Left ventricle myocardium superior (tissue), 1 donor: ENCODE data around the gene MYO18A. TPM values are rescaled to one million over a fixed set of nuclear protein-coding genes. Genes with fewer than 3 reads are reported as not detected.

Experiments used
- ATAC-seq: fragments of 200-7000 bp; cut with Tn5 transposase; one replicate; pipeline ENCODE4 v1.9.1; 2020; ENCODE audit warnings: mild to moderate bottlenecking, moderate library complexity
- DNase-seq: peaks from one replicate; pipeline ENCODE4 v3.0.0-alpha.2; 2020
- intact Hi-C: fragments of 100-400 bp; cut with micrococcal nuclease; formaldehyde crosslinking; loops from one replicate; pipeline ENCODE4 v1.11.0; 2022
- total RNA-seq: library from RNA; stranded (reverse); fragmentation: NEBNext Ultra II Directional; extraction: Animal tissue kit (Norgen Biotek cat#: 25700); gene quantifications from one replicate; pipeline ENCODE4 v1.2.1, GENCODE V29; 2021
- donor health status: DM: no; HTN: yes; CAD: no; lungs with severe emphysema.

Gene MYO18A
- total RNA-seq, 1 donor from 2014 or later: 346 TPM

DNA sequence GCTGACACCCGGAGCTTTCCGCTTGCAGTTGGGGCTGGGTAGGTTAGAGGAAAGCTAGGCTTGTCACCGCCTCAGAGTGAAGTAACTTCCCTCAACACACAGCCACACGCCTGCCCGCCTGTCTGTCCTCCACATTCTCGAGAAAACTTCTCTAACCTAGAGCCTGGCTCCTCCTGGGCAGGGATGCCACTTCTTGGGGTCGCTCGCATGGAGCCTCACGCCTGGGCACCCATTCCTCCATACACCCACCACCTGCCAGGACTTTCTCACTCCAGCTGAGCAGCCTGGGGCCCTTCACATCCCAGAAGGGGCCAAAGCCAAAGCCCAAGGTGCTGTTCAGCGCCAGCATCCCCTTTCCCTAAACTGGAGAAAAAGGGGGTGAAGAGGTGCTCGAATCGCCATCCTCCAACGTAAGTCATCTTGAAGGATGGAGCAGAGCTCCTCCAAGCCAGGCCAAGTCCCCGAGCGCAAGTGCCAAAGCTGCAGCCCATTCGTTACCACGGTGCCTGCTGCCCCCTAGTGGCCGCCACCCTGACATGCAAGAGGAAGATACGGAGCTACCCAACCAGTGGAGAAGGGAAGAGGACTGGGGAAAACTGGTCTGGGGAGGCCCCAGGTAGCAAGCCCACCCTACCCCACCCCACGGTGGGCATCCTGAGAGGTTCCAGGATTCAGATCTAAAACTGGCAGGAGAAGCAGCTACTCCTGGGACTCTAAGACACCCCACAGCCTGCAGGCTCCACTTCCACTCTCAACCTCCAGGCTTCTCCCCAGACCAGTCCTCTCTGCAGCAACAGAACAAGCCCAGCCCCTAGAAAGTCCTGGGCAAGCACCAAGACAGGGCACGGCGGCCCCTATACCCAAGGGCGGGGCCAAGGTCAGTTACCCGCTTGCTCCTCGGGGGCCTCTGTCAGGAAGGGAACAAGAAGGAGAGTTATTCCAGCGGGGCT, 63.1 kb downstream of the MYO18A start:
- intact Hi-C loops: no loop called here
- ATAC-seq: peak; percentile 56
- peak; percentile 90 for DNase-seq

DNA sequence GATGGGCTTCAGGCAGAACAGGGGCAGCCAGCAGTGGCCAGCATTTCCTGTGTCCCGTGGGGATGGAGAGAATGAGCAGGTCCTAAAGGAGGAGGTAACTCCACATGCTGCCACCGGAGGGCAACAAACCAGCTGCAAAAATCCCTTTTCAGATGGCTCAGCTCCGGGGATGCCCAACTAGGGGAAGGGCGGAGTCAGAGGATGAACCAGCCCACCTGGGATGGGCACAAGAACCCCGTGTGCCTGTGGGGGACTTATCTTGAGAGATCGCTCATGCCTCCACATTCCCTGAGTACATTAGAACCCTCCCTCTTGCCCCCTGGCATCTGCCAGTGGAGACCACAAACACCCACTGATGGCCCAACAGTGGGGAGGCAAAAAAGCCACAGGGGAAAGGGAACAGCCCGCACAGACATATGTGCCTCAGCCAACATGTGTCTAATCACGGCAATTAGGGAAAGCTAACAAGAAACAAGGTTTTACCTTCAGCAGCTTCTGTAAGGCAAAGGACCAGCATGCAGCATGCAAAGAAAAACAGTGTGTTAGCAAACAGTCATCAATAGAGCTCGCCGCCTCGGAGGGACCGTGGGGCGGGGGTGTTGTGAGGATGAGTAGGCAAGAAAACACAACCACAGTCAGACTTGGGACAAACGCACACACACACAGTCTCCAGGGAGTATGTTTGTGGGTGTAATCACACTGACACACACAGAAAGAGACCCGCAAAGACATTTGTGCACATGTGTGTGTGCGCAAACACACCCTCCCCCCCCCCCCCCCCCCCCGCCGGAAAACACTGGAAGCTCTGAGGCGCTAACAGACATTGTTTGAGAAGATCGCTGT, 64.0 kb downstream of the MYO18A start:
- ATAC-seq: no peak

GRCh38 chr17:29115435-29115834, 64.8 kb downstream of the MYO18A start:
- DNase-seq (no peak), ATAC-seq (no peak)
- intact Hi-C loops: no loop called here

More for the DNA sequence above, 64.0 kb downstream of the MYO18A start:
- no peak for DNase-seq
- intact Hi-C loops: no loop called here

GRCh38 chr17:29114141-29114540, 66.1 kb downstream of the MYO18A start:
- no peak for DNase-seq
- ATAC-seq: no peak
- intact Hi-C loops: loop anchor here (5.0 kb wide), 1 partner anchor 147 kb away; no protein-coding TSS in a partner anchor

- intact Hi-C loops: loop anchor here (5.0 kb wide), 1 partner anchor 146 kb away; no protein-coding TSS in a partner anchor
- no peak for ATAC-seq
- no peak for DNase-seq
Observed at GRCh38 chr17:29113334-29113733, 66.9 kb downstream of the MYO18A start.

GRCh38 chr17:29112771-29113295, 67.4 kb downstream of the MYO18A start:
- DNase-seq (peak; percentile 70), ATAC-seq (peak; percentile 26)
- intact Hi-C loops: loop anchor here (5.0 kb wide), 1 partner anchor 146 kb away; no protein-coding TSS in a partner anchor

DNA sequence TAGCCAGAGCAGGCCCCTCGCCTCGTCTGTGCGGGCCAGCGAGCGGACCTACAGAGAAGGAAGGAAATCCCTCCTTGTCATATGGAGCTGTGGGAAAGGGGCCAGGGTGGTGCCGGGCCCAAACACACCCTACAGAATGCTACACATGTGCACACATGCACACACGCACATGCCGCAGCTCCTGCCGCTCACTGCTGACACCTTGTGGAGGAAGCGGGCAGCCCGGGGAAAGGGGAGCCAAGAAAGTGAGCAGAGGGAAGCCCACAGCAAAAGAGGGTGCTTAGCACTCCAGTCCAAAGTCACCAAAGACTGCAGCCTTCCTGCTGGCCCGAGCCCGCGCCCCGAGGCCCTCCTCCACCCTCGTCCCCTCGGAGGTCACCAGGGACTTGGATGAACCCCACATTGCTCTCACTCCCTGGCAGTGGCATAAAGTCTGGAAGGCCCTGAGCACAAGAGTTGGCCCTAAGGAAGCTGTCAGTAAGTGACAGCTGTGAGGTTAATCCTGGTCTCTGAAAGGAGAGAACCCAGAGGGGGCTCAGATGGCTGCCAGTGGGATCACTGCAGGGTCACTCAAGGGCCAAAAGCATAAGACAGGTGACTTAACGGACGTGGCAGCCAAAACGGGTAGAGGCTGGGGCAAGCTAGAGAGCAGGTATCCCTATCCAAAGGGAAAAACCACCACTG, 68.2 kb downstream of the MYO18A start:
- intact Hi-C loops: loop anchor here (5.0 kb wide), 1 partner anchor 145 kb away; no protein-coding TSS in a partner anchor
- ATAC-seq (peak; percentile 59), DNase-seq (peak; percentile 80)

- ATAC-seq: no peak
- intact Hi-C loops: loop anchor here (5.0 kb wide), 1 partner anchor 143 kb away; no protein-coding TSS in a partner anchor
- no peak for DNase-seq
Observed at GRCh38 chr17:29110372-29110757, 69.8 kb downstream of the MYO18A start.

GRCh38 chr17:29109477-29110371, 70.5 kb downstream of the MYO18A start:
- ATAC-seq (no peak), DNase-seq (no peak)
- intact Hi-C loops: loop anchor here (5.0 kb wide), 1 partner anchor 142 kb away; no protein-coding TSS in a partner anchor

DNA sequence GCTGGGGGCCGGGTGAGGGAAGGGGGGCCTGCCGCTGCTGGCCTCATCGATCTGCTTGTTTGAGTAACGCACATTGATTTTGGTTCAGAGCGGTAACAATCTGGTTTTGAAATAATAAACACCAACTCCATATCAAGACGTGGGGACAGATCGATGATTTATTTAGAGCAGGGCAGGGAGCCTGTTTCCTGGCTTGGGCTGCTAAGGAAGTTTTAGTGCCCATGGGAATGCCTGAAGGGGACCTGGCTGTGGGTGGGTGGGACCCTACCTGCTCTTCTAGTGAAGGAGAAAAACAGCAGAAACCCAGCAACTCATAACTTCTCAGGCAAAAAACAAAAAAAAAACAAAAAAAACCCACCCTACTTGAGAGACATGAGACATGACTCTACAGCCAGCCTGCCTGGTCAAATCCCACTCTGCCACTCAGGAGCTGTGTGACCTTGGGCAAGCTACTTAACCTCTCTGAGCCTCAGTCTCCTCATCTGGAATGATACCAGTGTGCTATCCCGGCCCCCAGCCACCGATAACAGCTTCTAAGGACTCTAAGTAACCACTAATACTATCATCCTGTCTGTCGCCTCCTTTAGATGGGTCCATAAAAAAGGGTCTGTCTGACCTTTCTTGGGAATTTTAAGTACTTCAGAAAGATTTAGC, 71.2 kb downstream of the MYO18A start:
- intact Hi-C loops: no loop called here

GRCh38 chr17:29107933-29108822, 72.0 kb downstream of the MYO18A start:
- peak; percentile 68 for DNase-seq
- intact Hi-C loops: no loop called here

More for the DNA sequence above, 71.2 kb downstream of the MYO18A start:
- DNase-seq (no peak), ATAC-seq (no peak)

GRCh38 chr17:29107084-29107483, 73.1 kb downstream of the MYO18A start:
- intact Hi-C loops: no loop called here
- DNase-seq (no peak), ATAC-seq (no peak)

More at GRCh38 chr17:29107933-29108822, 72.0 kb downstream of the MYO18A start:
- peak; percentile 60 for ATAC-seq

- DNase-seq (no peak), ATAC-seq (no peak)
- intact Hi-C loops: no loop called here
Observed at GRCh38 chr17:29103341-29103740, 76.9 kb downstream of the MYO18A start.

DNA sequence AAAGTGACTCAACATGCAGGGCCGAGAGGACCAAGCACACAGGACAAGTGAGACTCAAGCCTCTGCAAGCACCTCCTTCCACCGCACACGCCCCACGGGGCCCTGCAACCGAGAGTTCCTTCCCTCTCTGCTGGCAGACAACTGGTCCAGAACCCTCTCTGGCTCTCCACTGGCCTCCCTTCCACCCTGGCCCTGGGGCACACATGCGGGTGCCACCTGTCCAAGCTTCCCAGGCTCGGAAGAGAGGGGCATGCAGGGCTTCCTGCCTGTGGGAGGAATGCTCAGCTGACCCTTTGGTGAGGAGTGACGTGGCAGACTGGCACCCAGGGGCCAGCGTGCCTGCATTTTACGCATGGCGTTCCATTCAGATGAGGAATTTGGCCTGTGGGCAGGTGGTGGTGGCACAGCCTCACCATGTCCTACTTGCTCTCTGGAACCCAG, 77.4 kb downstream of the MYO18A start:
- DNase-seq (no peak), ATAC-seq (peak; percentile 61)
- intact Hi-C loops: no loop called here

- intact Hi-C loops: no loop called here
- ATAC-seq (peak; percentile 35), DNase-seq (no peak)
Observed at GRCh38 chr17:29102046-29102445, 78.2 kb downstream of the MYO18A start.

DNA sequence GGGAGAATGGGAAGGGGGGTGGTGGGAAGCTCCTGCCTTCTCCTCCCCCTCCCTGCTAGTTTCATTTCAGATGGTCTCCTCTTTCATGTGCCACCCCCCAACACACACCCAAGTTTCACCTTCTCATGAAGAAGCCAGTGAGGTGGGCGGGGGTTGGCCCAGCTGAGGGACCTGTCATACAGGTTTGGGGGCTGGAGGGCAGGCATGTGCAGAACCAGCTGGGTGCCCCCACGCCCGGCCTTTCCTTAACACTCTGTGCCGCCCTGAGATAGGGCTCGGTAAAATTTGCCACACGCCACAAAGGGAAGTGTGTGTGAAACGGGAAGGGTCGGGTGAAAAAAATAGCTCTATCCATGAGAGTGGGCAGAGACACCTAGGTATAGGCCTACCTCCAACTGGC, 79.9 kb downstream of the MYO18A start:
- ATAC-seq (no peak), DNase-seq (no peak)
- intact Hi-C loops: no loop called here
